Stomach (tissue), 4 donors: ENCODE results near the gene RBM7.

Source experiments
- CTCF ChIP-seq, 7 experiments: fragments of 450-650 bp in 4 of 7; fragments of 200-600 bp in 3 of 7; sonication (generic) in 3 of 7; IDR thresholded peaks; one replicate each; pipeline ENCODE4 v1.5.1; 2016 to 2019; ENCODE audit warnings: antibody characterized with exemption in 7 of 7, control low read depth in 2 of 7, mild to moderate bottlenecking in 1 of 7
- EP300 ChIP-seq: sonication (generic); formaldehyde crosslinking; IDR thresholded peaks from one replicate; pipeline ENCODE4 v1.6.1; 2017; ENCODE audit warnings: antibody characterized with exemption
- POLR2A ChIP-seq, 4 donors: fragments of 450-650 bp; IDR thresholded peaks; one replicate each; pipeline ENCODE4 v1.6.1; 2016; ENCODE audit warnings: antibody characterized with exemption in 4 of 4, control low read depth in 2 of 4, mild to moderate bottlenecking in 1 of 4, moderate library complexity in 1 of 4
- POLR2AphosphoS5 ChIP-seq, 3 donors: sonication (generic); formaldehyde crosslinking; IDR thresholded peaks; one replicate each; pipeline ENCODE4 v1.6.1; 2016; ENCODE audit warnings: antibody characterized with exemption in 3 of 3

- TF ChIP-seq CTCF (IDR thresholded peaks at IDR 0.05) (no peak), POLR2A (IDR thresholded peaks at IDR 0.05) (no peak), EP300 (no peak), POLR2AphosphoS5 (IDR thresholded peaks at IDR 0.05) (no peak)
Measured at GRCh38 chr11:114452399-114452798, 51.9 kb downstream of the RBM7 start.
